Measurements from ENCODE around the gene AZIN2. TPM values are rescaled to one million over a fixed set of nuclear protein-coding genes. Genes with fewer than 3 reads are reported as not detected.

AZIN2 gene
- total and polyA plus RNA-seq, 2 of the 13 experiments (the other 11 are each of a cell fraction or from before 2014, with no cell fraction given): 1.7 to 3.5 TPM

DNA sequence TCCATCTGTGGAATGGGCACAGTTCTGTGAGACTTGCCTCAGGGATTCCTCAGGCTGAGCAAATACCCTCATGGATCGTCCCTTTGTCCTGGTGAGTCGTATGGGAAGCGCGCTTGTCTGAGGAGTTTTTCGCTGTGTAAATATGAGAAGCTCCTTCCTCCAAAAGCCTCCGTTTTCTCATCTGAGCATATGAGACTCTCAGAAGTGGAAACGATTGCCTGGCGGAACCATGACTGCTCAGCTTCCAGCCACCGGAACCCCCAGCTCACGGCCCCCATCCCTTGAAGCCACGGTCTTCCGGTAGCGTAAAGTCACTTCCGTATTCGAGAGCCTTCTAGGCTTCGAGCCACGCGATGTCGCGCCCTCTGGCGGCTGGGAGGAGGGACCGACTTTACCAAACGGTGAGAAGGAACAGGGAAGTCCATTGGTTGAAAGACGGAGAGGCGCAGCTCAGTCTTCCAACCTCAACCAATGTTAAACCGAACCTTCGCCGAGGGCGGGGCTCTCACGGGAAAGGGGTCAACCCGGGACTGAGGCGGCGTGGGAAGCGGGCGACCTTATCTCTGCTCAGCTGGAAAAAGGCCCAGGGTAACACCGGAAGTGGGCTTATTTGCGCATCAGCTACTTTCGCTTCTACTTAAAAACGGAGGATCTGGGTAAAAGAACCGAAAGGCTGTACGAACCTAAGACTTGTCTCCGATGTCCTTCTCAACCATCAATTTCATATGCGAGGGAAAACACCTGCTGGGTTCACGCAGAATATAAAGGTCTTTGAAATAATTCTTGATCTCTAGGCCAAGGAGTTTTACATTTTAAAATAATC, 46.3 kb downstream of the AZIN2 start (continued):
- TF ChIP-seq, protein P1, sequence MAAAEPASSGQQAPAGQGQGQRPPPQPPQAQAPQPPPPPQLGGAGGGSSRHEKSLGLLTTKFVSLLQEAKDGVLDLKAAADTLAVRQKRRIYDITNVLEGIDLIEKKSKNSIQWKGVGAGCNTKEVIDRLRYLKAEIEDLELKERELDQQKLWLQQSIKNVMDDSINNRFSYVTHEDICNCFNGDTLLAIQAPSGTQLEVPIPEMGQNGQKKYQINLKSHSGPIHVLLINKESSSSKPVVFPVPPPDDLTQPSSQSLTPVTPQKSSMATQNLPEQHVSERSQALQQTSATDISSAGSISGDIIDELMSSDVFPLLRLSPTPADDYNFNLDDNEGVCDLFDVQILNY (CRISPR knock-in tag; conservative IDR thresholded peaks at IDR 0.05): no peak
- TF ChIP-seq, protein P2, sequence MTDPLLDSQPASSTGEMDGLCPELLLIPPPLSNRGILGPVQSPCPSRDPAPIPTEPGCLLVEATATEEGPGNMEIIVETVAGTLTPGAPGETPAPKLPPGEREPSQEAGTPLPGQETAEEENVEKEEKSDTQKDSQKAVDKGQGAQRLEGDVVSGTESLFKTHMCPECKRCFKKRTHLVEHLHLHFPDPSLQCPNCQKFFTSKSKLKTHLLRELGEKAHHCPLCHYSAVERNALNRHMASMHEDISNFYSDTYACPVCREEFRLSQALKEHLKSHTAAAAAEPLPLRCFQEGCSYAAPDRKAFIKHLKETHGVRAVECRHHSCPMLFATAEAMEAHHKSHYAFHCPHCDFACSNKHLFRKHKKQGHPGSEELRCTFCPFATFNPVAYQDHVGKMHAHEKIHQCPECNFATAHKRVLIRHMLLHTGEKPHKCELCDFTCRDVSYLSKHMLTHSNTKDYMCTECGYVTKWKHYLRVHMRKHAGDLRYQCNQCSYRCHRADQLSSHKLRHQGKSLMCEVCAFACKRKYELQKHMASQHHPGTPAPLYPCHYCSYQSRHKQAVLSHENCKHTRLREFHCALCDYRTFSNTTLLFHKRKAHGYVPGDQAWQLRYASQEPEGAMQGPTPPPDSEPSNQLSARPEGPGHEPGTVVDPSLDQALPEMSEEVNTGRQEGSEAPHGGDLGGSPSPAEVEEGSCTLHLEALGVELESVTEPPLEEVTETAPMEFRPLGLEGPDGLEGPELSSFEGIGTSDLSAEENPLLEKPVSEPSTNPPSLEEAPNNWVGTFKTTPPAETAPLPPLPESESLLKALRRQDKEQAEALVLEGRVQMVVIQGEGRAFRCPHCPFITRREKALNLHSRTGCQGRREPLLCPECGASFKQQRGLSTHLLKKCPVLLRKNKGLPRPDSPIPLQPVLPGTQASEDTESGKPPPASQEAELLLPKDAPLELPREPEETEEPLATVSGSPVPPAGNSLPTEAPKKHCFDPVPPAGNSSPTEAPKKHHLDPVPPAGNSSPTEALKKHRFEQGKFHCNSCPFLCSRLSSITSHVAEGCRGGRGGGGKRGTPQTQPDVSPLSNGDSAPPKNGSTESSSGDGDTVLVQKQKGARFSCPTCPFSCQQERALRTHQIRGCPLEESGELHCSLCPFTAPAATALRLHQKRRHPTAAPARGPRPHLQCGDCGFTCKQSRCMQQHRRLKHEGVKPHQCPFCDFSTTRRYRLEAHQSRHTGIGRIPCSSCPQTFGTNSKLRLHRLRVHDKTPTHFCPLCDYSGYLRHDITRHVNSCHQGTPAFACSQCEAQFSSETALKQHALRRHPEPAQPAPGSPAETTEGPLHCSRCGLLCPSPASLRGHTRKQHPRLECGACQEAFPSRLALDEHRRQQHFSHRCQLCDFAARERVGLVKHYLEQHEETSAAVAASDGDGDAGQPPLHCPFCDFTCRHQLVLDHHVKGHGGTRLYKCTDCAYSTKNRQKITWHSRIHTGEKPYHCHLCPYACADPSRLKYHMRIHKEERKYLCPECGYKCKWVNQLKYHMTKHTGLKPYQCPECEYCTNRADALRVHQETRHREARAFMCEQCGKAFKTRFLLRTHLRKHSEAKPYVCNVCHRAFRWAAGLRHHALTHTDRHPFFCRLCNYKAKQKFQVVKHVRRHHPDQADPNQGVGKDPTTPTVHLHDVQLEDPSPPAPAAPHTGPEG (CRISPR knock-in tag; IDR thresholded peaks at IDR 0.05): peak; percentile 63; the same call in 1 of the 2 replicates
- TF ChIP-seq RNF2 (conservative IDR thresholded peaks at IDR 0.05; ENCODE audit: low read depth) (peak; percentile 67; the same call in 1 of the 2 replicates), SAFB2 (CRISPR knock-in tag; IDR thresholded peaks at IDR 0.05; ENCODE audit: borderline replicate concordance, low read depth) (no peak; the same call in 1 of the 2 replicates), NFE2 (CRISPR knock-in tag; IDR thresholded peaks at IDR 0.05) (no peak), PITX1 (CRISPR knock-in tag; IDR thresholded peaks at IDR 0.05) (peak; percentile 94), ZBTB3 (CRISPR knock-in tag; IDR thresholded peaks at IDR 0.05; ENCODE audit: borderline replicate concordance, low read depth) (0 out of 2 replicates have a peak, but pooled peaks have one; percentile 35), ZNF772 (CRISPR knock-in tag; IDR thresholded peaks at IDR 0.05) (peak; percentile 80; the same call in 1 of the 2 replicates), TAF15 (IDR thresholded peaks at IDR 0.05; ENCODE audit: low read depth, low read length, poor library complexity, severe bottlenecking) (no peak), MLXIP (CRISPR knock-in tag; IDR thresholded peaks at IDR 0.05; ENCODE audit: borderline replicate concordance) (no peak), ARID2 (CRISPR knock-in tag; IDR thresholded peaks at IDR 0.05; ENCODE audit: borderline replicate concordance) (0 out of 2 replicates have a peak, but pooled peaks have one; percentile 69), ZNF605 (CRISPR knock-in tag; IDR thresholded peaks at IDR 0.05) (peak; percentile 58; the same call in 1 of the 2 replicates)
- TF ChIP-seq, protein P3, sequence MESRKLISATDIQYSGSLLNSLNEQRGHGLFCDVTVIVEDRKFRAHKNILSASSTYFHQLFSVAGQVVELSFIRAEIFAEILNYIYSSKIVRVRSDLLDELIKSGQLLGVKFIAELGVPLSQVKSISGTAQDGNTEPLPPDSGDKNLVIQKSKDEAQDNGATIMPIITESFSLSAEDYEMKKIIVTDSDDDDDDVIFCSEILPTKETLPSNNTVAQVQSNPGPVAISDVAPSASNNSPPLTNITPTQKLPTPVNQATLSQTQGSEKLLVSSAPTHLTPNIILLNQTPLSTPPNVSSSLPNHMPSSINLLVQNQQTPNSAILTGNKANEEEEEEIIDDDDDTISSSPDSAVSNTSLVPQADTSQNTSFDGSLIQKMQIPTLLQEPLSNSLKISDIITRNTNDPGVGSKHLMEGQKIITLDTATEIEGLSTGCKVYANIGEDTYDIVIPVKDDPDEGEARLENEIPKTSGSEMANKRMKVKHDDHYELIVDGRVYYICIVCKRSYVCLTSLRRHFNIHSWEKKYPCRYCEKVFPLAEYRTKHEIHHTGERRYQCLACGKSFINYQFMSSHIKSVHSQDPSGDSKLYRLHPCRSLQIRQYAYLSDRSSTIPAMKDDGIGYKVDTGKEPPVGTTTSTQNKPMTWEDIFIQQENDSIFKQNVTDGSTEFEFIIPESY (CRISPR knock-in tag; IDR thresholded peaks at IDR 0.05): peak; percentile 76
- TF ChIP-seq, protein P4, sequence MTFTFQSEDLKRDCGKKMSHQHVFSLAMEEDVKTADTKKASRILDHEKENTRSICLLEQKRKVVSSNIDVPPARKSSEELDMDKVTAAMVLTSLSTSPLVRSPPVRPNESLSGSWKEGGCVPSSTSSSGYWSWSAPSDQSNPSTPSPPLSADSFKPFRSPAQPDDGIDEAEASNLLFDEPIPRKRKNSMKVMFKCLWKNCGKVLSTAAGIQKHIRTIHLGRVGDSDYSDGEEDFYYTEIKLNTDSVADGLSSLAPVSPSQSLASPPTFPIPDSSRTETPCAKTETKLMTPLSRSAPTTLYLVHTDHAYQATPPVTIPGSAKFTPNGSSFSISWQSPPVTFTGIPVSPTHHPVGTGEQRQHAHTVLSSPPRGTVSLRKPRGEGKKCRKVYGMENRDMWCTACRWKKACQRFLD (CRISPR knock-in tag; IDR thresholded peaks at IDR 0.05; ENCODE audit: borderline replicate concordance): no peak

All from HepG2 (cell line).